NCI-H82 treated with DMSO at 0.1 percent for 48 hours (cell line): Measurements from ENCODE around the gene MARCHF6.
"Not testable (repeated sequence)": the region's sequence is repeated elsewhere in the genome, so short reads cannot be mapped to it uniquely, and the experiment has no call there.

ENCODE experiments used
- DNase-seq: peaks from one replicate; lab custom pipeline; 2025; ENCODE audit not compliant: unreplicated experiment; lab: John Stamatoyannopoulos, UW

The MARCHF6 gene

DNA sequence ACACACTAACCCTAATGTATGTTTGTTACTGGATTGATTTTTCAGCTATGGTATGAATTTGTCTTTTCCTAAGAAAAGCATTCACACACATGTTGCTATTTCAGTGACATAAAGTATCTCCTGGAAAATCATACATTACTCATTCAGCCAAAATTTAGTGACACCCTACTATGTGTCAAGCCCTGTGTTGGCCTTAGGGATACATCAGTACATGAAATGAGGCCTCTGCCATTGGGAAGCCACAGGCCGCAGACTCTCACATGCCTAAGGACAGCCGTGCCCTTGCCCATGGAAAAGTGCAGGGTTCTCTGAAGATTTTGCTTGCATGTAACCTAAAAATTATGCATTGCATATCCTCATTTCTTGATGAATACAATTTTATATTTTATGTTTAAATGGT, 5.2 kb upstream of the MARCHF6 start:
- no peak for DNase-seq

DNA sequence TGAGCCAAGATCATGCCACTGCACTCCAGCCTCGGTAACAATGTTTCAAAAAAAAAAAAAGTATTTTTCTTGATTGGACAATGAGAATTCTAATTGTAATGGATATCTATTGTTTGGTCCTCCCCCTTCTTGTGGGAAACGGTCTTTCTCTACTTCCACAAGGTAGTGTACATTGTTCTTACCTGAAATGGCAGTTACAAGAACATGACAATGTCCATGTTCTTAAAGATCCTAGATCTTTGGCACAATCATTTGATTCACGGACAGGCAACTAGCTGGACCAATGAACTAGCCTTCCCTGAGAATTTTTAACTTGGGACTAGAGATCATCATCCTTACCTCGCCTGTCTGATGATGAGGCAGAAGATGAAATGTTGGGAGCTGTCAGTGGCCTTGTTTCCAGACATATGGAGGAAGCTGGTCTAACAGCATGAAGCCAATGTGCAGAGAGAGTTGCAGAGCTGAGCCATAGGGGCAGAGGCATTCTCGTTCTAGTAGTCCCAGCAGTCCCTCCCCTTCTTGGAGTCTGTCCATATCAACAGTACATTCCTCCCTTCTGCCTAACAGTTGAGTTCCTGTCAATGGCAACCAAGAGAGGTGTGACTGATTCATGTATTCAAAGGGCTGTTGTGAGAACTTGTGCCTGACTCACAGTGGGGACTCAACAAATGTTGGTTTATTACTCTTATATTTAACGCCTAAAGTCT, 2.1 kb upstream of the MARCHF6 start:
- no peak for DNase-seq

DNA sequence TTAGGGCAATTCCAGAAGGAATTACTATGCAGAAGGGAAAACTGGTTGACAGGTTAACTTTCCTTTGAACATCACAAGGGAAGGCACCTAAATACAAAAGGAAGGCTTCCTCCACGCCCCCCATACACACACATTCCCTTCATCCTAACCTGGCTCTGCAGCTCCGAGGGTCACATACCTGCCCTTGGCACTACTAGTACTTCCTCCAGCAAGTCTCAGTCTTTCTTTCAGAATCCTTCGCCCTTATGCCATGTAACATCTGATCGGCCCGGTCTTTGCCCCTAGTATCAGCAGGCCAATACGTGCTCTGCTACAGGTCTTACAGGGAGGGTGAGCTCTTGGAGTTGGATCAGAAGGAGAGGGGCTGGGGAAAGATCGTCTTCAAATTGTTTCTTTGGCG, 1.6 kb upstream of the MARCHF6 start:
- no peak for DNase-seq

DNA sequence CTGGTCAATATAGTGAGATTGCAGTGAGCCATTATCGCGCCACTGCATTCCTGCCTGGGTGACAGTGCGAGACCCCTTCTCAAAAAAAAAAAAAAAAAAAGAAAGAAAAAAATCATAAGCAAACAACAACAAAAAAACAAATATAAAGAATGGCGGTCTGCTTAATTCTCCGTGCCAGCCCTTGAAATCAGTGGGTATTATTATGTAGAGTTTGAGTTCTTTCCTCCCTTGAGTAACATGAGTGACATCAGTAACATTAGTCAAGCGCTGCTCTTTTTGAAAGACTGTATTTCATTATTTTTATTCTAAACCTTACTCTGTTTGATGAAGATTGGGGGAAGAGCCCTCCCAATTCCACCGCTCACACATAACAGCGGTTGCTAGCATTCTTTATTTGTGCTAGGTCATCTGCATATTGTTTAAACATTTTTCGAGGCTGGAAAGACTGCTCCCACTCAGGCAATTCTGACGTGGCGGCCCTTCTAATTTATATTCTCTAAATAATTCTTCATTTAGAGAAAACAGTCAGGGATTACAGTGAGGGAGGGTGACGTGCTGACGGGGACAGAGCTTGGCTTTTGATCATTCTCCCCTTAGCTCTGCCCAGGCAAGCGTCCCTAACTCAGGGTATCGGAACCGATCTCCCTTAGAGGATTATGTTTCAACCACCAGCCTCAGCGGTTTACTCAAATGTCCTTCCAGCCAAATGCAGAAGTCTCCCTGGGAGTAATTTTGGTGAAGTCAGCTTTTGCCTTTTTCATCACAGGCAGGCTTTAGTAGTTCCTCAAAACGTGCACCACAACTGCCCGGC, 860 bp upstream of the MARCHF6 start:
- DNase-seq: no peak

DNA sequence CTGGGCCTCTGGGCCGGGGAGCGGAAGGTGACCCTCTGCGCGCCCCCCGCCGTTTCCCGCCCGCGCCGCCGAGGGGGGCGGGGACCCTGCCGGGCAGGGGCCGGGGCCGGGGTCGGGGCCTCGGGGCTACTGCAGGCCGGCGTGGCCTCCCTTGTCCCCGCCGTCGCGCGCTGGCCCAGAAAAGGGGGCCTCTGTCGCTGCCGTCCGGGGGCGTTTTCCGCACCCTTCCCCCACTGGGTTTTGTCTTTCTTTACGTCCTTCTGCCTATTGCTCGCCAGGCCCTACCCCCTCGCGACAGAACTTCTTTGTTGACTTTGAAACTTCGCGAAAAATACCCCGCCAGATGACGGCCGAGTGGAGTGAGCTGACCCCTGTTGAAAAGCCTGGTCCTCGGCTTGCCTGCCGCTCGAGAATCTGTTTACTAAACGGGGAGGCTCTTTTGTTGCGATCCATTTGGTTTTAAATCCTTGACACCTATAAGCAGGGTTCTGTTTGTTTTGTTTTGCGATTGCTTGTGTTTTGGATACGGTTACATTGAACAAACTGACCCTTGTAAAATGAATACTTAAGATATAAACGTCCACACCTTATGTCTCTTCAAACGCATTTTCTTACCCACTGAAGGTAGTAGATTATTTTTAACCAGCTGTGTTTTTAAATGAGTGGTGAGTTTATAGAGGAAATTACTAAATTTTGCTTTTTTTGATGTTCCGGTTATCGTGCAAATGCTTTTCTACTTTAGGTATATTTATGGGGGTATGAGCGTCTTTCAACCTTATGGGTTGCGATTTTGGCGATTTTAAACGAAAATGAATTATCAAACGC, 765 bp downstream of the MARCHF6 start:
- no peak for DNase-seq

DNA sequence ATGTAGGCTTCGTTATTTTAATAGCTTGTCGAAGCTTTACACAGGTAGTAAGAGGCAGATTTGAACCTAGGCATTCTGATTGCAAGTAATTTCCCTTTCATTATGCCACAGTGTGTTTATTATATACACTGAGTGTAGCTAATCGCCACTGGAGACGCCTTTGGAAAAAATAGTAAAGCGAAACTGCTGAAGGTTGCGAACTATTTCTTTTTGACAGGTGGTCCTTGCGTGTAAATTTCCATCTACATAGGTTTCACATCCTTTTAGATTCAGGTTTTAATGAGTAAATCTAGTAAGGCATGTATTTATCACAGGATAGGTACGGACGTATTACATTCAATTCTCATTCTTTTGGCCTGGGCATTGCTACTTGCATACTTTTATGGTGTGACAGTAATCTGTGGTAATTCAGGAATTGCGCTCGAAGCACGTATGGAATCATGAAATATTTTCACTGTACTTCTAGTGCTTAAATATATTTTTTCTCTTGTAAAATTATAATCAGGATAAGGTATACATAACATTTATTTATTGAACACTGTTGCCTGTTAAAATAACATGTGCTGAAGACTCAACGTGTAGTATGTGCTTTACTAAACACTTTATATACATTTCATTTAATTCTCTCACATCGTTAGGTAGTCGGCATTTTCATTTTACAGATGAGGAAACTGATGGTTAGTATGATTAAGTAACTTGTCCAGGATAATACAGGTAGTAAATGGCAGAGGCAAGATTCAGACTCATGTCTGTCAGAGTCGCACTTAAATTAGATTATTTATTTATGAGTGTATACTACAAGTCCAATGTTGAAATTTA, 1.8 kb downstream of the MARCHF6 start:
- DNase-seq: no peak

DNA sequence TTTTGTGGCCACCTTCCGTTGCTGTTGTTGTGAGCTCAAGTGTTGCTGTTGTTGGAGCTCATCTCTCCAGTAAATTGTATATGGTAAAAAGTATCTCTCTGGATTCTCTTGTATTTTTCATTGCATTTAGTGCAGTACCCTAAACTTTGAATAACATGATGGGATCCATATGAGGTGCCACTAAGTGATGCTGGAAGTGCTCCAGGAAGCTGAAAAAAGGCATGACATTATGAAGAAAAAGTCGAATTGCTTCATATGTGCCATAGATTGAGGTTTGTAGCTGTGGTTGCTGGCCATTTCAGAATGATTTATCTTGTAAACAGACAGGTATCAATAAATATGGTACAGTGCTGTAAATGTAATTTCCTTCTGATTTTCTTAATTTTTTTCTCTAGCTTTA, 5.5 kb downstream of the MARCHF6 start:
- no peak for DNase-seq

DNA sequence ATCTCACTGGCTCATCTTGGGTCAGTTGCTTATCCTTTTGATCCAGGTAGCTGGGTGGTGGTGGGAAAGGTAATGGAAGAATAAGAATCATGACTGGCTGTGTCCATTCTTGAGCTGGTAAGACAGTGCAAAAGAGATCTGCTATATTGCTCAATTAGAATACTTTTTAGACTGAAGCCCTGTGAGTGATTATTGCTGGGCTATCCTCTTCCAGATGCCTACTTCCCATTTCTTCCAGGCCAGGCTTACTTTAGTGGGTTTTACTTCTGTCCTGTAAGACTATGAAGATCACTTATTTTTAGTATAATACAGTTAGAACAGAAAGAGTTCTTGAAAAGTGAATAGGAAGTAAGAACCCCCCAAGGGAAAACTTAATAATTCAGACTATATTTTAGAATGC, 7.2 kb downstream of the MARCHF6 start:
- no peak for DNase-seq

DNA sequence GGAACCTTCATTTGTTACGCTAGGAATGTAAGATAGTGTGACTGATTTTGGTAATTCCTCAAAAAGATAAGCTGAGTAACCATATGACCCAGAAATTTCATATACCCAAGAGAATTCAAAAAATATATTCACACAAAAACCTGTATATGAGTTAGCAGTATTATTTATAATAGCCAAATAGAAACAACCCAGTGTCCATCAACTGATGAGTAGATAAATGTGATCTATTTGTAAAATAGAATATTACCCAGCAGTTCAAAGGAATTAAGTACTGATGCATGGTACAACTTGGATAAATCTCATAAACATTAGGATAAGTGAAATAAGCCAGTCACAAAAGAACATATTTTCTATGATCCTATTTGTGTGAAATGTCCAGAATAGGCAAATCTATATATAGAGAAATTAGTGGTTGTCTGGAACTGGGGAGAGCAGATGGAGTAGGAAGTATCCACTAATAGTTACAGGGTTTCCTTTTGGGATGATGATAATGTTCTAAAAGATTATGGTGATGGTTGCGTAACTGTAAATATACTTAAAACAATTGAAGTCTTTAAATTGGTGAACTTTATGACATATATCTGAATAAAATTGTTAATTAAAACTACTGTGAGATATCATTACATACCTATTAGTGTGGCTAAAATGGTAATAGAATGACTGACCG, 10.2 kb downstream of the MARCHF6 start:
- no peak for DNase-seq

DNA sequence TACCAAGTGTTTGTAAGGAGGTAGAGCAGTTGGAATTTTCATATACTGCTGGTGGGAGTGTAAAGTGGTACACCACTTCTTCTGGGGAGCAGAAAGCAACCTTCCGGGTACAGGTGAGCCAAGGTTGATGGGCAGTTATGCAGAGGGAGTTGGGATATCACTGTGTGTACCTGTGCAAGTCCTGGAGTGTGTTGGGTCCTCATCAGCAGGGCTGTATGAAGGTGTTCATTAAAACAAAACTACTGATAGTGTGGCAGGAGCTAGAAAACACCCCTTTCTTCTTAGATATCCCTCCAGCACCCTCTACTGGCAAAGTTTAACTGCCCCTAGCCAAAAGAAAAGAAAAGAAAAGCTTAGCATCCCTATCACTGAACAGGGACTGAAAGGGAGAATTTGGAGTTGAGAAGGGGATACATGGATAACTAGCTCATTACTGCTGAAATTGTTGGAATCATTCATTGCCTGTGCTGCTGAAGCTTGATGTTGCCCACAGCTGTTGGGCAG, 10.7 kb downstream of the MARCHF6 start:
- no peak for DNase-seq

DNA sequence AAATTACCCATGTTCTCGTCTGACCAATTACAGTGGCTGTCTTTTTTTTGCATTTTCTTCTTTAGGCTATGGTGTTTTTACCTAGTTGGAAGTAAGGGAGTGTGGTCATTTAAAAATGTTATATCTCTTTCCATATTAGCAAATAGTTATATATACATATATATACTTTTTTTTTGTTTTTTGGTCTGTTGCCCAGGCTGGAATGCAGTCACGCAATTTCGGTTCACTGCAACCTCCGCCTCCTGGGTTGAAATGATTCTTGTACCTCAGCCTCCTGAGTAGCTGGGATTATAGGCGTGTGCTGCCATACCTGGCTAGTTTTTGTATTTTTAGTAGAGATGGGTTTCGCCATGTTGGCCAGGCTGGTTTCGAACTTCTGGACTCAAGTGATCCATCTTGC, 12.3 kb downstream of the MARCHF6 start:
- no peak for DNase-seq

DNA sequence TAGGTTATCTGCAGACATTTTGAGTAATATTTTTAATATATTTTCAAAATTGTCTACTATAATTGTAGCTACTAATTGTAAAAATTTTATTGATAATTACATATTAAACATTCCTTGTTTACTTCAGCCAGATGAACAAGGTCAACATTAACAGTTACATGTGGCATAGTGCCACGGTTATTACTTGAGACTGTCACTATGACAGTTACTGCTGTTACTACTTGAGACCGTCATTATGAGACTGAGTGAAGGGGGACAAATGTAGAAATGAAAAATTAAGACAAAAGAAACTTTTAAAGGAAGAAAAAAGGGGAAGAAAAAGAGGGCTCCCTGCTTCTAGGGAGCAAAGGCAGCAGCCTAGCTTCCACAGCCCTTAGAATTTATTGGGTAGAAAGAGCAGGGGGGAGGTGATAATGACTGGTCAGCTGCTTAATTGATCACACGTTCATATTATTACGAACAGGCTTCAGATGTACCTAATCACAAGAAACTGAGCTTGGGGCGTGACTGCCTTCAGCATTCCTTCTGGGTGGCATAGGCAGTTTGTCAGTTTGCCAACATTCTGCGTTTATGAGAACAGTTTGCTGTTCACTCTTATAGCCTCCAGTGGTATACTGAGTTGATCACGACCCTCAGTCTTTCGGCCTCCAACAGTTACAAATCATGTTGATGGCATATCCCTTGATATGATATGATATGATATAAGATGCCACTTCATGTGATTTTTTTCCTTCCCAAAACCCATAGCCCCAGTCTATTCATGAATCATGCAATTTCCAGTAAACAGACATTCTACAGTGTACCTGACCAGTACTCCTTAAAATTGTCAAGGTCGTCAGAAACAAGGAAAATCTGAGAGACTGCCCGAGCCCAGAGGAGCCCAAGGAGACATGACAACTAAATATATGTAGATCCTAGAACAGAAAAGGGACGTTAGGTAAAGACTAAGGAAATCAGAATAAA, 13.1 kb downstream of the MARCHF6 start:
- DNase-seq: no peak

DNA sequence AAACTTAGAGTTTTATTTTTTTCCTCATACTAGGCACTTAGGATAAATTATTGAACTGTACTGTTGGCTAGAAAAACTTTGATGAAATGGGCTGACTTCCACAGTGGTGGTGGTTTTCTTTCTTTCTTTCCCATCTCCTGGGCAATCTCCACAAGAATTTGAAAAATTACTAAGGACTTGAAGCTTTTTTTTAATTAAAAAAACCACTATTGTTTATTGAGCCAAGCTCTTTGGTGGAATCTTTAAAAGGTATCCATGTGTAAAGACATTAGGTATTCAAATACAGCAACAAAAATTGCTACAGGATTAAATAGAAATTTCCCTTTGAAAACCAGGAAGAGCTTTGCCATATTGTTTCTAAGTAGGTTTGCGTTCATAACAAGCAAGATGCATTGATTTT, 14.1 kb downstream of the MARCHF6 start:
- DNase-seq: no peak

DNA sequence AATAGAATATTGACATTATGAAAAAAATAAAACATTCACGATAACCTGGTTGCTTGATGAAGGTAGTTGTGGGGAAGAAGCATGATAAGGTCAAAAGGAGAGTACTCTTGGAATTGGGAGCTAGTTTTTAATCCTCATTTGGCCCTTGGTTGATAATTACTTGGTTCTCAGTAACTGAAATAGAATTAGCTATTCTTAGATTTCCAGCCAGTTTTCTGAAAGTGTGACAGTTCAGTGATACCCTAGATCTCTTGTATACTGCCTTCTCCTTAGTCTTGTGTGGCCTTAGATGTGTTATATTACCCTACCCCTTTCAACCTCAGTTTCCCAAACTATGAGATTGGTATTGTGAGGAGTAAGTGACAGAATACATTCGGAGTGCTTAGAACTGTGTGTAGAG, 17.4 kb downstream of the MARCHF6 start:
- DNase-seq: no peak

DNA sequence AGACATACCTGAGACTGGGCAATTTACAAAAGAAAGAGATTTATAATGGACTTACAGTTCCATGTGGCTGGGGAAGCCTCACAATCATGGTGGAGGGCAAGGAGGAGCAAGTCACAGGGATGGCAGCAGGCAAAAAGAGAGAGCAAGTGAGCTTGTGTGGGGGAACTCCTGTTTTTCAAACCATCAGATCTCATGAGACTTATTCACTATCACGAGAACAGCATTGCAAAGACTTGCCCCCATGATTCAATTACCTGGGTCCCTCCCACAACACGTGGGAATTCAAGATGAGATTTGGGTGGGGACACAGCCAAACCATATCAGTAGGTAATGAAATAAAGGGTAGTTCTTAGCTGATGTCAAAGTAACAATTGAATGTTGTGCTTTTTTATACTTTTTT, 17.9 kb downstream of the MARCHF6 start:
- DNase-seq: not testable (repeated sequence)

DNA sequence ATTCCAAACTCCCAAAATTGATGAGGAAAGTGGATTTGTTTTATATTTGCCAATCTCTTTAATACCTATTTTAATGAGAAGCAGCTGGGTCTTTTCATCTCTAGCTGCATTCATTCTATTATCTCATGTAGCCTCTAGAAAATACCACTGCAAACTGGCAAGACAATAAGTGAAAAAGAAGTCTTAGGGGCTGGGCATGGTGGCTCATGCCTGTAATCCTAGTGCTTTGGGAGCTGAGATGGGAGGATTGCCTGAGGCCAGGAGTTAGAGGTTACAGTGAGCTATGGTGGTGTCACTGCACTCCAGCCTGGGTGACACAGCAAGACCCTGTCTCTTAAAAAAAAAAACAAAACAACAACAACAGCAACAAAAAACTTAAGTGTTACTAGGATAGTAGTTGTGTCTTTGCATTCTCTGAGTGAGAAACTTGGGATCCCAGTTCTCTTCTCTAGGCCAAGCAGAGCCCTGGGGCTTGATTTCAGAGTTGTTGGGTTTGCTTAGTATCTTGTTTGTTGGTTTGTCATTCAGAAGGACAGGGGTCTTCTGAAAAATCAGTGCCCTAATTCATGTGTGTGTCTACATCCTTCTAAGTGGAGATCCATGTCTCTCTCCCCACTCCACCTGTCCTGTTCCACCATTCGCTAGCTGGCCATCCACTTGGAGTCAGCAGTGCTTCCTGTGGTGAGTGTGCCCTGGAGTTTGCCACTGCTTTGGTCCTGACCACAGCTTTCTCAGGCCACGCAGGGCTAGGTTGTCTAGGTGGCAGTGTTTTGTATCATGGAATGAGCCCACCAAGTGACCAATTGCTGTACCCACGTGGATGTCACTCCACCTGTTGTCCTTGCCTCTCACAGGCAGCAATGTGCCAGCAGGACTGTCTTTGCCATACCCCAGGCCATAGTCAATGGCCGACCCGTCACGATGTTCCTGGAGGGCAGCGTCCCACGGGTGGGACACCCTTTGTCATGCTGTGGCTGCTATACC, 19.5 kb downstream of the MARCHF6 start:
- DNase-seq: no peak

DNA sequence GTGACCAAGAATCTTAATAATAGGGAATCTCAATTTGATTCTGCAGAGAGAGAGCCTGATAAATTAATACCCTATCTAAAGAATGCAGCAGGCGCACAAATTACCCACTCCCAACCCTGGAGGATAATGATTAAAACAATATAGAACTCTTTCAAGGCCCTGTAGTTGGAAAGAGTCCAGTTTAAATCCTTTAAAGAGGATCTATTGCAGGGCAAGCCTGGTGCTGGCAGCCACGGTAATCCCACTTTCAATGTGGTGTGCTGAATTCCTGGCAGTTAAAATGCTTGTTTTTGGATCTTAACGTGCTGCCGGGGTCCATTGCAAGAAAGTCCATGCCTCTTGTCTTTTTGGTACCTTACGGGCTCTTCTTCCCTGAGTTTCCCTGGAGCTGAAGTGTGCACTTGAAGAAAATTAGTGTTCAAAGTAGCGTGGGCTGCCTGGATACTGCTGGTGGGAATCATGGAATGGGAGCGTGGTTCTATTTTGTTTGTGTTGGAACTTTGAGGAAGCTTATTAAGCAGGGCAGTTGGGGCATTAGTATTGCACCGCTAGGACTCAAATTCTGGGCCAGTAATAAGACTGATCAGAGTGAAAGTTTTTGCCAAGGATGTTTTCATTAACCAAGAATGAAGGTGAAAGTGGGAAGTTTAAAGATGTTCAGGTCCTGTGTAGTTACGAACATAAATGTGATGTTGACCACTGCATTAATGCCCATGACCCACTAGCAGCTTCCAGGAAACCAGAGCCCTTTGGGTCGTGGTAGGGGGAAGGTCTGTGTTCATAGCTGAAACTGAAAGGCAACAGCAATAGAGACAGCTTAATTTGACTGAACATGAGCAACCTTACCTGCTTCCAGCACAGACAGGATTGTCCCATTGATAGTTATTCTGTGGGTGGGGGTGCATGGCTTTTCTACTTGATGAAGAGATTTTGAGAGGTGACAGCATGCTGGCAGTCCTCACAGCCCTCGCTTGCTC, 20.8 kb downstream of the MARCHF6 start:
- DNase-seq: peak; percentile 44
